GM23248 (cell line): Measurements from ENCODE around the gene PREX1.

Experiments
- EZH2 ChIP-seq: fragments of 200-600 bp; sonication (generic); IDR thresholded peaks from 2 replicates; pipeline ENCODE4 v1.6.1; 2018; ENCODE audit warnings: antibody characterized with exemption, mild to moderate bottlenecking; ENCODE audit not compliant: insufficient read depth, poor library complexity, severe bottlenecking
- EZH2phosphoT487 ChIP-seq: fragments of 200-600 bp; sonication (generic); IDR thresholded peaks from 2 replicates; pipeline ENCODE4 v1.6.1; 2018; ENCODE audit warnings: antibody characterized with exemption, moderate library complexity, mild to moderate bottlenecking, low read depth; ENCODE audit not compliant: insufficient read depth

- TF ChIP-seq EZH2phosphoT487 (no peak), EZH2 (no peak)
These were observed 154.3 kb downstream of the PREX1 start for GRCh38 chr20:48673507-48673906.
